Parathyroid adenoma (tissue), 2 donors: ENCODE measurements around the gene BIN1.

ENCODE experiments used
- H2AFZ ChIP-seq: fragments of 300-600 bp; sonication (generic); one replicate; pipeline ENCODE4 v1.7.0; 2017; ENCODE audit warnings: antibody characterized with exemption, mild to moderate bottlenecking
- H3K27ac ChIP-seq: fragments of 300-600 bp; sonication (generic); one replicate; pipeline ENCODE4 v1.7.0; 2017
- H3K27me3 ChIP-seq: fragments of 300-600 bp; sonication (generic); one replicate; pipeline ENCODE4 v1.7.0; 2017; ENCODE audit warnings: low read length; ENCODE audit not compliant: control insufficient read depth, insufficient read depth
- H3K36me3 ChIP-seq: fragments of 300-600 bp; sonication (generic); one replicate; pipeline ENCODE4 v1.7.0; 2017; ENCODE audit warnings: low read length; ENCODE audit not compliant: control insufficient read depth, insufficient read depth
- H3K4me1 ChIP-seq: fragments of 300-600 bp; sonication (generic); one replicate; pipeline ENCODE4 v1.7.0; 2017; ENCODE audit warnings: control low read depth
- H3K4me2 ChIP-seq: fragments of 300-600 bp; sonication (generic); one replicate; pipeline ENCODE4 v1.7.0; 2017; ENCODE audit warnings: low read length
- H3K4me3 ChIP-seq: fragments of 300-600 bp; sonication (generic); one replicate; pipeline ENCODE4 v1.7.0; 2017; ENCODE audit warnings: low read depth, low read length
- H3K79me2 ChIP-seq: fragments of 300-600 bp; sonication (generic); one replicate; pipeline ENCODE4 v1.7.0; 2017; ENCODE audit warnings: control low read depth
- H3K9ac ChIP-seq: fragments of 300-600 bp; sonication (generic); one replicate; pipeline ENCODE4 v1.7.0; 2017; ENCODE audit warnings: mild to moderate bottlenecking
- H3K9me3 ChIP-seq: fragments of 300-600 bp; sonication (generic); one replicate; pipeline ENCODE4 v1.7.0; 2017; ENCODE audit warnings: low read length; ENCODE audit not compliant: control insufficient read depth
- CTCF ChIP-seq: fragments of 300-600 bp; sonication (generic); IDR thresholded peaks from one replicate; pipeline ENCODE4 v1.7.0; 2017; ENCODE audit warnings: antibody characterized with exemption, mild to moderate bottlenecking
- donor health status: primary hyperparathyroidism.

Gene BIN1

DNA sequence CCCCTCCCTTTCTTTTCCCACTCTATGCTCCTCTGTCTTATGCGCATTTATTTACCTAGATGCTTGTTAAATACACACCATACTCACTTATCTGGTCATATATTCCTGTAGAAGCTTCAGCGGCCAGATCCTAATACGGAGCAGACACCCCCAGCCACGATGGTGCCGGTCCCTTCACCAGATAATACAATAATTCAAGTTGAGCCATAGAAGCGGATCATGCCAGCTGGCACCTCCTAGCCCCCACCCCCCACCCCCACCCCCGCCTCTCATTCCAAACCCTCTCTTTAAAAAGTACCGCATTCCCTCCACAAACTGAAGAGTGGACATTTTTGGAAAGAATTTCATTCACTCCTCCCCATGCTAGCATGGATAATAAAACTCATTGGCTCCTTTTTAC, 95.2 kb downstream of the BIN1 start:
- no peak overlapping the region for H3K9ac ChIP-seq
- H3K9me3 ChIP-seq = no peaks in the 10 kb centered on the region
- no peak overlapping the region for H3K4me3 ChIP-seq
- TF ChIP-seq CTCF = no peak
- no peak overlapping the region for H3K27ac ChIP-seq
- no peaks in the 10 kb centered on the region for H3K79me2 ChIP-seq
- no peak overlapping the region for H2AFZ ChIP-seq
- no peak overlapping the region for H3K4me2 ChIP-seq
- H3K27me3 ChIP-seq = no peaks in the 10 kb centered on the region
- H3K36me3 ChIP-seq = no peaks in the 10 kb centered on the region
- no peaks in the 10 kb centered on the region for H3K4me1 ChIP-seq

DNA sequence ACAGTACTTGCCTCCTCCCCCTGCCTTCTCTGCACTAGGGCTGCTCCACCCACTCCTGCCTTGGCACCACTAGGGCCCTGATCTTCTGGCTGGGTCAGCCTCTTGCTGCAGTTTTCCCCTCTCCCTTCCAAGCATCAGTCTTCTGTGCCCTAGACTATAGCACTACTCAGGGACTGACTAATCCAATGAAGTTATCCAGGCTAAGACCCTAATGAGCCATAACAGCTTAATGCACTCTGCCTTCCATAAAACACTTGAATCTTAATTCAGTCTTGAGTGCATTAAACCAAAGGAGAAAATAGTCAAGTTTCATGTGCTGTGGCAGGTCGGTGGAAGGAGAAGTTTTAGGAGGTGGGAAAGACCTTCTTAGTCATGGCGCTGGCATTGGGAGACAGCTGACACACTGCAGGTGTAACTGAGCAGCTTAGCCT, 95.7 kb downstream of the BIN1 start:
- H3K36me3 ChIP-seq = no peaks in the 10 kb centered on the region
- no peak overlapping the region for H3K4me2 ChIP-seq
- no peak overlapping the region for H3K9ac ChIP-seq
- no peaks in the 10 kb centered on the region for H3K4me1 ChIP-seq
- no peak overlapping the region for H2AFZ ChIP-seq
- H3K27me3 ChIP-seq = no peaks in the 10 kb centered on the region
- H3K27ac ChIP-seq = no peak overlapping the region
- H3K4me3 ChIP-seq = no peak overlapping the region
- no peak for TF ChIP-seq CTCF
- H3K79me2 ChIP-seq = no peaks in the 10 kb centered on the region
- H3K9me3 ChIP-seq = no peaks in the 10 kb centered on the region

DNA sequence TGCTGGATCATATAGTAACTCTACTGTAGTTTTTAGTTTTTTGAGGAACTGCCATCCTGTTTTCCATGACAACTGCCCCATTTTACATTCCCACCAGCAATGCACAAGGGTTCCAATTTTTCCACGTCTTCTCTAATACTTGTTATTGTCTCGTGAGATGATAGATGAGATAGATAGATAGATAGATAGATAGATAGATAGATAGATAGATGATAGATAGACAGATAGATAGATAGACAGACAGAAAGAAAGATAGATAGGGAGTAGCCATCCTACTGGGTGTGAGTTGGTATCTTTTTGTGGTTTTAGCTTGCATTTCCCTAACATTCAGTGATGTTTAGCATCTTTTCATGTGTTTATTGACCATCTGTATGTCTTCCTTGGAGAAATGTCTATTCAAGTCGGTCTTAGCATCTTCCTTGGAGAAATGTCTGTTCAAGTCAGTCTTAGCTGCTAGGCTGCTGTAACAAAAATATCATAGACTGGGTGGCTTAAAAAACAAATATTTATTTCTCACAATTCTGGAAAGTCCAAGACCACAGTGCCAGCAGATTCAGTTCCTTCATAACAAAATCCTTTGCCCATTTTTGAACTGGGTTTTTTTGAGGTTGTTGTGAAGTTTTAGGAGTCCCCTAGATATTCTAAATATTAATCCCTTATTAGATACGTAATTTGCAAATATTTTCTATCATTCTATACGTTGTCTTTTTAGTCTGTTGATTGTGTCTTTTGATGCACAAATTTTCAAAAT, 98.5 kb downstream of the BIN1 start:
- H3K27me3 ChIP-seq = no peaks in the 10 kb centered on the region
- H3K4me1 ChIP-seq = no peaks in the 10 kb centered on the region
- H3K36me3 ChIP-seq = no peaks in the 10 kb centered on the region
- no peak overlapping the region for H3K4me2 ChIP-seq
- H3K9me3 ChIP-seq = no peaks in the 10 kb centered on the region
- H3K27ac ChIP-seq = no peak overlapping the region
- H3K79me2 ChIP-seq = no peaks in the 10 kb centered on the region
- no peak for TF ChIP-seq CTCF
- no peak overlapping the region for H2AFZ ChIP-seq
- no peak overlapping the region for H3K9ac ChIP-seq
- H3K4me3 ChIP-seq = no peak overlapping the region

- Histone ChIP-seq H3K27ac (no peak overlapping the region), H3K4me1 (no peaks in the 10 kb centered on the region), H3K9ac (no peak overlapping the region), H3K9me3 (no peaks in the 10 kb centered on the region), H2AFZ (no peak overlapping the region), H3K4me2 (no peak overlapping the region), H3K36me3 (no peaks in the 10 kb centered on the region), H3K4me3 (no peak overlapping the region), H3K27me3 (no peaks in the 10 kb centered on the region), H3K79me2 (no peaks in the 10 kb centered on the region)
- no peak for TF ChIP-seq CTCF
These were observed 99.3 kb downstream of the BIN1 start for GRCh38 chr2:127007652-127008051.

DNA sequence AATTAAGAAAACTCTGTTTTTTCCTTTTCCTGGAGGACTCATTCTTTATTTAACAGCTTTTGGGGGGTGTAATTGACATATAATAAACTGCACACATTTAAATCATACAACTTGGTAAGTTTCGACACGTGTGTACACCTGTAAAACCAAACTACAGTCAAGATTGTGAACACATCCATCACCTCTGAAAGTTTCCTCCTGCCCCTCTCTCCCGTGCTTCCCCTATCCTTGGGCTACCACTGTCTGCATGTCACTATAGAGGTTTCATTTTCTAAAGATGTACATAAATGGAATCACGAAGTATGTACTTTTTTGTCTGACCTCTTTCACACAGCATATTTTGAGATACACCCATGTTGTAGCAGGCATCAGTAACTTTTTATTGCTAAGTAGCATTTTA, 100.0 kb downstream of the BIN1 start:
- H3K36me3 ChIP-seq = no peaks in the 10 kb centered on the region
- no peaks in the 10 kb centered on the region for H3K27me3 ChIP-seq
- no peaks in the 10 kb centered on the region for H3K9me3 ChIP-seq
- H3K4me2 ChIP-seq = no peak overlapping the region
- no peak for TF ChIP-seq CTCF
- no peak overlapping the region for H3K4me3 ChIP-seq
- no peak overlapping the region for H3K9ac ChIP-seq
- no peaks in the 10 kb centered on the region for H3K79me2 ChIP-seq
- H2AFZ ChIP-seq = no peak overlapping the region
- H3K27ac ChIP-seq = no peak overlapping the region
- H3K4me1 ChIP-seq = no peaks in the 10 kb centered on the region
